IPS DF 4.7 (cell line): ENCODE results near the gene HDX.
"Not testable (repeated sequence)": the region's sequence is repeated elsewhere in the genome, so short reads cannot be mapped to it uniquely, and the experiment has no call there.

Experiments used
- DNase-seq: peaks from one replicate; pipeline ENCODE4 v3.0.0-alpha.2; 2013; ENCODE audit warnings: low spot score; ENCODE audit errors: extremely low read depth

Gene HDX

GRCh38 chrX:84339507-84340364, 162.5 kb downstream of the HDX start:
- DNase-seq: no peak

GRCh38 chrX:84336646-84337045, 165.6 kb downstream of the HDX start:
- no peak for DNase-seq

- DNase-seq: no peak
Observed at GRCh38 chrX:84335121-84335520, 167.1 kb downstream of the HDX start.

GRCh38 chrX:84322083-84322827, 180.0 kb downstream of the HDX start:
- DNase-seq: no peak

- no peak for DNase-seq
Observed at GRCh38 chrX:84320614-84321013, 181.6 kb downstream of the HDX start.

- no peak for DNase-seq
Observed at GRCh38 chrX:84320023-84320422, 182.2 kb downstream of the HDX start.

GRCh38 chrX:84318661-84319060, 183.6 kb downstream of the HDX start:
- DNase-seq: no peak

- DNase-seq: not testable (repeated sequence)
Observed at GRCh38 chrX:84315946-84316345, 186.3 kb downstream of the HDX start.
